ES-I3 (cell line): ENCODE data around the gene EPN2.

Experiments used
- H3K36me3 ChIP-seq: 2 replicates; pipeline ENCODE4 v1.6.1; 2013; ENCODE audit warnings: mild to moderate bottlenecking, low read length, control low read depth, moderate library complexity; ENCODE audit not compliant: insufficient read depth
- H3K4me1 ChIP-seq: 2 replicates; pipeline ENCODE4 v1.6.1; 2013; ENCODE audit warnings: mild to moderate bottlenecking, control low read depth, low read length; ENCODE audit not compliant: insufficient read depth
- H3K9ac ChIP-seq: 2 replicates; pipeline ENCODE4 v1.6.1; 2013; ENCODE audit warnings: low read depth, mild to moderate bottlenecking, low read length, moderate library complexity
- H3K9me3 ChIP-seq: 2 replicates; pipeline ENCODE4 v1.6.1; 2013; ENCODE audit warnings: mild to moderate bottlenecking, low read length, moderate library complexity; ENCODE audit not compliant: control insufficient read depth, insufficient read depth

The EPN2 gene

DNA sequence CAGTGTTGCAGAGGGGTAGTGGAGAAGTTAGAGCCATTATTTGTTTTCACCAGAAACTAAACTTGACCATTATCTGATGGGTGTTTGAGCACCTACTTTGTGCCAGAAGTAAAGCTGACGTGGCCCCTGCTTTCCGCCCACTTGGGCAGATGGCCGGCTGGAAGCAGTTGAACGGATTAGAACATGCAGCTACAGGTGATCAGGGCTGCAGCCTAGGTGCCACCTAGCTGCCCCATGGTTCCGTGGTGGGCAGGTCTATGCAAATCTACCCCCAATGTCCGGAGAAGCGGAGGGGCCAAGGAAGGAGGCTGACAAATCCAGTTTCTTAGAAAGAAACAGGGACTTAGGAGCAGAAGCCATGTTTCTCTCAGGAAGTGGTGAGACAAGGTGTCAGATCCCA lies 62.7 kb downstream of the EPN2 start:
- H3K4me1 ChIP-seq, result no peaks in the 10 kb centered on the region
- H3K36me3 ChIP-seq, result 0 out of 2 replicates have a peak, but pooled peaks cover 3% of the 10 kb centered on the region
- H3K9me3 ChIP-seq, result no peaks in the 10 kb centered on the region
- H3K9ac ChIP-seq, result no peak overlapping the region

- no peaks in the 10 kb centered on the region for H3K4me1 ChIP-seq
- H3K9me3 ChIP-seq, result no peaks in the 10 kb centered on the region
- H3K36me3 ChIP-seq, result peaks cover 3% of the 10 kb centered on the region; the same call in 1 of the 2 replicates
- no peak overlapping the region for H3K9ac ChIP-seq
Observed at GRCh38 chr17:19301274-19301951, 64.2 kb downstream of the EPN2 start.

DNA sequence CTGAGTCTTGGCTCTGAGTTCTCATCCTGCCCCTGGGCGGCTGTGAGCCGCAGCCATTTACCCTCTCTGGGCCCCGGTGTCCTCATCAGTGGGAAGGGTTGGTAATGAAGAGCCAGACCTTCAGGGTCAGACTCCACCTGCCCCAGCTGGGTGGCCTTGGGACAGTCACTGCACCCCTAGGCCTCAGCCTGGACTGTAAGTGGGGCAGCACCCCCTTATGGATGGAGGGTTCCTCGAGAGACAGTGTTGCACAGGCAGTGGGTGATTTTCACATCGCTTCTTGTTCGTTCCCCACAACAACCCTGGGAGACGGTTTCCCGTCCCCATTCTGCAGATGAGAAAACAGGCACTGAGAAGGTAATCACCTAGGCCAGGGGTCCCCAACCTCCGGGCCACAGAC lies 64.8 kb downstream of the EPN2 start:
- Histone ChIP-seq H3K9ac (no peak overlapping the region), H3K36me3 (peaks cover 3% of the 10 kb centered on the region; the same call in 1 of the 2 replicates), H3K4me1 (no peaks in the 10 kb centered on the region), H3K9me3 (no peaks in the 10 kb centered on the region)

DNA sequence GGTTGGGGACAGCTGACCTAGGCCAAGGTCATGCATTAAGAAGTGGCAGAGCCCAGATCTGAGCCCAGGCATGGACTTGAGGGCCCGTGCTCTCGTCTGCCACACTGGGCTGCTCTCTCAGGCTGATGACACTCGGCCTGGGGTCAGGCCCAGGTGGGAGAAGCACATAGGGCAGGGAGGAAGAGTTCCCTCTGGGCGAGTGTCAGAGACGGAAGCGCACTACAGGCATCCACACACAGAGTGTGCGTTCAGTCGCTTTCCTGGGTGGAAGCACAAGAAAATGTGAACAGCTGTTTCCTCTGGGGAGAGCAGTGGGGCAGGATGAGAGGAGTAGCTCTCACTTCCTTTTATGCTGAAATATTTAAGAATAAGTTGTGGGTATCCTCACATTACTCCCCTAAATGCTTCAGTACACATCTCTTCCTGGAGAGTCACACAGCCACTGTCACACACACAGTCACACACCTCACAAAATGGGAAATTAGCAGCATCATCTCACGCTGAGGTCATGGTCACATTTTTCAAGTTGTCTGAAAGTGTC lies 65.7 kb downstream of the EPN2 start:
- H3K4me1 ChIP-seq, result no peaks in the 10 kb centered on the region
- no peak overlapping the region for H3K9ac ChIP-seq
- peaks cover 3% of the 10 kb centered on the region; the same call in 1 of the 2 replicates for H3K36me3 ChIP-seq
- no peaks in the 10 kb centered on the region for H3K9me3 ChIP-seq

DNA sequence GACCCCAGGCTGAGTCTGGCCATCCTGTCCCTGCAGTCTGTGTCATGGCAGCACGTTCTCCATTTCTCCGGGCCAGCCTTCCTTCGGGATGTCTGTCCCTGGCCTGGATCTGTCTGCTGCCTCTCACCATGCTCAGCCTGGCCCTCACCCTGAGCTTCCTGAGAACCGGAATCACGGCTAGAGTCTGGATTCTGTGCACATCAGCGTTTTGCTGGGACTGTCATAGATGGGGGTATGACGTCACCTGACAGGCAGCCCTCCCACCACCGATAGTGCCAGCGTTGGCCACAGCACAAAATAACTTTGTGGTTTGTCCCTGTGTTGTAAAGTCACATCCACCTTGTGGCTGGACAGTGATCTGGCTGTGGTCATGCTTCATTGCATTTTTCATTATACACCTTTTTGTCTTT lies 66.2 kb downstream of the EPN2 start:
- Histone ChIP-seq H3K36me3 (peaks cover 3% of the 10 kb centered on the region; the same call in 1 of the 2 replicates), H3K9me3 (no peaks in the 10 kb centered on the region), H3K9ac (no peak overlapping the region), H3K4me1 (no peaks in the 10 kb centered on the region)

GRCh38 chr17:19304209-19304608 lies 67.0 kb downstream of the EPN2 start:
- Histone ChIP-seq H3K4me1 (no peaks in the 10 kb centered on the region), H3K9me3 (no peaks in the 10 kb centered on the region), H3K9ac (no peak overlapping the region), H3K36me3 (peaks cover 3% of the 10 kb centered on the region; the same call in 1 of the 2 replicates)

DNA sequence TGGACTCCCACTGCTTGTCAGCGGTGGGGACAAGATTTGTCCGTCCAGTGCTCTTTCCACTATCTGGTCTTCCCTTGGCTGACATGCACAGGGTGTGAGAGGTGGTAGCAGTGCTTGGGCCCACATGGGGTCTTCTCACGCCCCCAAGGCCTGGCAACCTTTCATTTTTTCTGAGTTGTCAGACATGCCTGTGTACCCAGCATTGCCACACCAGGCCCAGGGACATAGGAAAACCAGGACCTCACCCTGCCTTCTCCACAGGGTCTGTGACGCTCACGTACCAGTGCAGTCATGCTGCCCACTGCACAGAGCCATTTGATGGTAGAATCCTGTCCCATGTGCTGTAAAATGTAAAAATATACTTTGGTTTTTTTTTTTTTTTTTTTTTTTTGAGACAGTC lies 67.6 kb downstream of the EPN2 start:
- no peak overlapping the region for H3K9ac ChIP-seq
- H3K4me1 ChIP-seq, result peaks cover 5% of the 10 kb centered on the region; the same call in 1 of the 2 replicates
- no peaks in the 10 kb centered on the region for H3K9me3 ChIP-seq
- H3K36me3 ChIP-seq, result peaks cover 3% of the 10 kb centered on the region; the same call in 1 of the 2 replicates

DNA sequence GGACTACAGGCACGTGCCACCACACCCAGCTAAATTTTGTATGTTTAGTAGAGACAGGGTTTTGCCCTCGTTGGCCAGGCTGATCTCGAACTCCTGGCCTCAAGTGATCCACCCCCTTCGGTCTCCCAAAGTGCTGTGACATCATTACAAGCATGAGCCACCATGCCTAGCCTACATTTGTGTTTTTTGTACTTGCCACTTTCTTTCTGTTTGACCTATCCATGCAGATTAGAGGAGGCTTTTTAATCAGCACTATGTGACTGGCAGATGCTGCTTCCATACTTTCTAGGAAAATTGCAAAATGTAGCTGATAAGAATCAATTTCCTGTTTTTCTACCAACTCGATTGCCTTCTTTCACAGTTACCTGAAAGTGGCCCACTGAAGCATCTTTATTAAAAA lies 68.1 kb downstream of the EPN2 start:
- peaks cover 10% of the 10 kb centered on the region; the same call in 1 of the 2 replicates for H3K4me1 ChIP-seq
- H3K9ac ChIP-seq, result no peak overlapping the region
- H3K36me3 ChIP-seq, result peaks cover 3% of the 10 kb centered on the region; the same call in 1 of the 2 replicates
- H3K9me3 ChIP-seq, result no peaks in the 10 kb centered on the region

- Histone ChIP-seq H3K9ac (no peak overlapping the region), H3K4me1 (peaks cover 10% of the 10 kb centered on the region; the same call in 1 of the 2 replicates)
Observed at GRCh38 chr17:19305761-19306159, 68.6 kb downstream of the EPN2 start.

DNA sequence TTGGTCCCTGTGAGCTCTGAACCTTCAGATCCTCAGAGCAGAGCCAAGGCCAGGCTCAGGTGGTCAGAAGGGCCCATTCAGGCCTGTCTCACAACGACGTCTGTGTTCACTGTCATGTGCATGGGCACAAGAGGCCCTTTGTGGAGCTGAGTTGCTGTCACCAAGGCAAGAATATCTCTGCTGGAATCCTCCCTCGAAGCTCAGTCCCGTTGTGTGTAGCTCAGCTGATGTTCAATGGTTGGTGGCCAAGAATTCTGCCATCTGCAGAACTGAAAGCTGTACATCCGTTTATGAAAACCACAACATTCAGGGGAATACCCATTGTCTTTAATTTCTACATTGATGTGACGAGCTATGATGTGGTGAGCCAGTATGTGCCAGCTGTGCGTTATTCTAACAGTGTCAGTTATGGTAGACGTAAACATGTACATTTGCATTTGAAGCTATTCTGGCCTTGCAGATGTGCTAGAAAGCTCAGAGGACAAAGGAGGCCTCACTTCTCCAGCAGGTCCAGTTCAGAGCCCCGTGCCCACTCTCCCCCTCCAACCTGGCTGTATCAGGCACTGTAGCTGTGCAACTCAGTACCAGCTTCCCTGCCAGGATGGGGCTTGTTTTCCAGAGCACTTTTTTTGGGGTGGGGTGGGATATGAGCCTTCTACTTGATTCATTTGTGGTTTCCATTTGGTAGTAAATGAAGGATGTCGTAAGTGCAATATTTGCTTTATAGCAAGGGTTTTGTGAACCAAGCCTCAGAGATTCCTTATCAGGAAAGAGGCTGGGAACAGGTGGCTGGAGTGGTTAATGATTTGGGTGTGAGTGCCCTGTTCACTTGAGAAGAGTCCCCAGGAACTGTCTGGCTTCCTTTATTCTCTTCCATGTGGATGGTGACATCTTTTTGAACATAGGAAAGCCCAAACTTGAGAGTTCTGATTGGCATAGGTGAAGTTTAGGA lies 69.3 kb downstream of the EPN2 start:
- H3K4me1 ChIP-seq, result peaks cover 10% of the 10 kb centered on the region; the same call in 1 of the 2 replicates
- H3K36me3 ChIP-seq, result peaks cover 6% of the 10 kb centered on the region; the same call in 1 of the 2 replicates
- no peaks in the 10 kb centered on the region for H3K9me3 ChIP-seq
- no peak overlapping the region for H3K9ac ChIP-seq

More at GRCh38 chr17:19305761-19306159, 68.6 kb downstream of the EPN2 start:
- no peaks in the 10 kb centered on the region for H3K9me3 ChIP-seq
- H3K36me3 ChIP-seq, result peaks cover 4% of the 10 kb centered on the region; the same call in 1 of the 2 replicates

- peaks cover 13% of the 10 kb centered on the region for H3K36me3 ChIP-seq
- no peaks in the 10 kb centered on the region for H3K9me3 ChIP-seq
- H3K4me1 ChIP-seq, result peaks cover 10% of the 10 kb centered on the region; the same call in 1 of the 2 replicates
- H3K9ac ChIP-seq, result no peak overlapping the region
Observed at GRCh38 chr17:19307521-19307920, 70.4 kb downstream of the EPN2 start.

DNA sequence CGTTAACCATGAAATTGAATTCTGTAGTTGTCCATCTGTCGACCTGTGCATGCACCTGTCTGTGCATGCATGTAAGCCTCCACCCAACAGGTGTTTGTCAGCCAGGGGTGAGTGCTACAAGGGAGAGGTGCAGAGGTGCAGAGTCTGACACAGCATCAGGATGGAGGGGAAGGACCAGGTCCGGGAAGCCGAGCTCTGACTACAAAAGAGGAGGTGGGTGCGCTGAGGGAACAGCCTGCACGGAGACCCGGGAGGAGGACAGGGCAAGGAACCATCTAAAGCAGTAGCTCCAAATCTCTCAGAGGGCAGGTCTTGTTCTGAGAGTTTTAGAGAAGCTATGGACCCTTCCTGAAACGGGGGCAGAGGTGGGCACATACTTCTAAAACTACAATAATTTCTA lies 71.2 kb downstream of the EPN2 start:
- peaks cover 10% of the 10 kb centered on the region; the same call in 1 of the 2 replicates for H3K4me1 ChIP-seq

DNA sequence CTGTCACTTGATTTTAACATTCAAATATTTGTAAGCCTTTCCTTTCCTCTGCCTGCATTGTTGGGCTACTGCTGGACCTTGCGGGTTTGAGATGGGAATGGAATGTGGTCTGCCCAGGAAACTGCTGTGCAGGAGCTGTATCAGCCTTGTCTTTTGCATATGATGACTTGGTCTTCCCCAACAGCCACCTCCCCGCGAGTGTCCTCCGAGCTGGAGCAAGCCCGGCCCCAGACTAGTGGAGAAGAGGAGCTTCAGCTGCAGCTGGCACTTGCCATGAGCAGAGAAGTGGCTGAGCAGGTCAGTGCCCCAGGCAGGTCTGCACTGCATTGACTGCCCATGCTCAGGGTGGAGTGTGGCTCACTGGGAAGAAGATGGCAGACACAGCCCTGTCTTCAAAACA lies 72.5 kb downstream of the EPN2 start:
- H3K4me1 ChIP-seq, result peaks cover 10% of the 10 kb centered on the region; the same call in 1 of the 2 replicates
- H3K9ac ChIP-seq, result no peak overlapping the region
- no peaks in the 10 kb centered on the region for H3K9me3 ChIP-seq
- H3K36me3 ChIP-seq, result peaks cover 13% of the 10 kb centered on the region

More for the DNA sequence above, 71.2 kb downstream of the EPN2 start:
- Histone ChIP-seq H3K36me3 (peaks cover 13% of the 10 kb centered on the region), H3K9me3 (no peaks in the 10 kb centered on the region), H3K9ac (no peak overlapping the region)

GRCh38 chr17:19310151-19310550 lies 73.0 kb downstream of the EPN2 start:
- Histone ChIP-seq H3K9ac (no peak overlapping the region), H3K4me1 (peaks cover 10% of the 10 kb centered on the region; the same call in 1 of the 2 replicates), H3K36me3 (peaks cover 13% of the 10 kb centered on the region), H3K9me3 (no peaks in the 10 kb centered on the region)
